HEK293T (cell line): ENCODE data around the gene CLPSL1.

Experiments used
- FOXA1 ChIP-seq: fragments of 450-650 bp; IDR thresholded peaks from 2 replicates; pipeline ENCODE4 v1.6.1; 2016; ENCODE audit warnings: mild to moderate bottlenecking
- SP1 ChIP-seq: fragments of 450-650 bp; IDR thresholded peaks from 2 replicates; pipeline ENCODE4 v1.6.1; 2017

- TF ChIP-seq FOXA1 (no peak), SP1 (no peak)
These were observed 26.2 kb upstream of the CLPSL1 start for GRCh38 chr6:35754452-35755277.
